KBM-7 (cell line): ENCODE data around the gene ZDHHC7.
"Not testable (repeated sequence)": the region's sequence is repeated elsewhere in the genome, so short reads cannot be mapped to it uniquely, and the experiment has no call there.

Experiments
- DNase-seq: peaks from one replicate; pipeline ENCODE4 v3.0.0-alpha.2; 2015
- in situ Hi-C: fragments of 300-500 bp; cut with MboI; formaldehyde crosslinking; loops from 2 replicates; pipeline ENCODE4 v1.14.3; 2020; ENCODE audit warnings: low sequenced_read_pairs, low pct_unique_long_range_greater_than_20kb, mixed read lengths

Gene ZDHHC7, protein sequence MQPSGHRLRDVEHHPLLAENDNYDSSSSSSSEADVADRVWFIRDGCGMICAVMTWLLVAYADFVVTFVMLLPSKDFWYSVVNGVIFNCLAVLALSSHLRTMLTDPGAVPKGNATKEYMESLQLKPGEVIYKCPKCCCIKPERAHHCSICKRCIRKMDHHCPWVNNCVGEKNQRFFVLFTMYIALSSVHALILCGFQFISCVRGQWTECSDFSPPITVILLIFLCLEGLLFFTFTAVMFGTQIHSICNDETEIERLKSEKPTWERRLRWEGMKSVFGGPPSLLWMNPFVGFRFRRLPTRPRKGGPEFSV

DNA sequence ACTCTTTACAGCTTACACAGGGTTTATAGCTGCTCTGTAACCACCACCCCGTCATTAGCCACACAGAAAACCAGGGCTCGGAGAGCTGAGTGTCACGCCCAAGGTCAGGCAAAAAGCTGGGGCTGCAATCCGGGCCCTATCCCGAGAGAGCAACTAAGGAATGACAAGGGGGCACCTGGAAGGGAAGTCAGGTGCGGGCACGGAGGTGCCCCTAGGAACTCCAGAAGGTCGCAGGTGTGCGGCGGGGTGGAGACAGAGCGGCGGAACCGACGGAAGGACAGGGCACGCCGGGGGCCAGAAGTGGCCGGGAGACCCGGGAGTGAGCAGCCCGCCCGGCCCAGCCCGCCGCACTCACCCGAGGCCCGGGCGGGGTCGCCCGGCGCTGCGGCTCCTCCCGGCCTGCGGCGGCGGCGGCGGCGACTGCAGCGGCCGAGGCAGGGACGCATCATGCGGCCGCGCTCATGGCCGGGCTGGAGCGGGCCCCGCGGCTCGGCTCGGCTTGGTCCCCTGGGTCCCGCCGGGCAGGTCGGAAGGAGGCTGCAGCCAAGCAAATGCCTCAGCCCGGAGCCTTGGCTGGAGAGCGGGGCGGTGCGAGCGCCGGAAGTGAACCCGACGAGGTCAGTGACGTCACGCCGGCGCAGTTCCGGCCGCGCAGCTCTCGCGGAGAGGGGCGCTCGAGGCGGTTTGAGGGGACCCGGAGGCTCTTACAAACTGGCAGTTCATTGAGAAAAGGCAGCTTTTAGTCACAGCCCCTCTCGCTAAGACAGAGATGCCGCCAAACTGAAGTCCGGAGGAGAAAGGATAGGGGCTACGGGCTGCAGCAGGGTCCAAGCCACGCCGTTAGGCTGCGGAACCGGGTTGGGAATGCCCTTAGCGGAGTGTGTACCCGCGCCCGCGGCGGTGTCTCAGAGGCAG lies at the start of gene ZDHHC7:
TSS of gene ZDHHC7 (minus strand) at position 605 of the 915 bp plus-strand sequence. CDS start 20,917 bp downstream, outside the sequence.
- in situ Hi-C loops = no loop called here
- peak; percentile 83 for DNase-seq

DNA sequence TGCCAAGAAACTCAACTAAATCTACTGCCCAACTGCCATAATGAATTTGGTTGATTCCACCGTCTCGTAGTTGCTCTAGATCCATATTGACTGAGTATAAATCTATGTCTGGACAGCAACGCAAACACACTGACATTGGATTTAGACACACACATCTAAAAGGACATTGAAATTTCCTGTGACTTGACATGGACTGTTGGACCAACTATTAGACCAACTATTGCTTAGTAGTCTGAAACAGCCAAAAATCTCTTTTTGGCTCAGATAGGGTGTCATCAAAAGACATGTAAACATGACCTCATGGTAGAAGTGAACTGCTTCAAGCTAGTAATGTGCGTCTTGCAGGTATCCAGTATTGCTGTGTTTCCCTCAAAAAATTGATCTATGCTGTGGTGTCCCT lies 47.6 kb upstream of the ZDHHC7 start:
- DNase-seq = no peak
- in situ Hi-C loops = no loop called here

DNA sequence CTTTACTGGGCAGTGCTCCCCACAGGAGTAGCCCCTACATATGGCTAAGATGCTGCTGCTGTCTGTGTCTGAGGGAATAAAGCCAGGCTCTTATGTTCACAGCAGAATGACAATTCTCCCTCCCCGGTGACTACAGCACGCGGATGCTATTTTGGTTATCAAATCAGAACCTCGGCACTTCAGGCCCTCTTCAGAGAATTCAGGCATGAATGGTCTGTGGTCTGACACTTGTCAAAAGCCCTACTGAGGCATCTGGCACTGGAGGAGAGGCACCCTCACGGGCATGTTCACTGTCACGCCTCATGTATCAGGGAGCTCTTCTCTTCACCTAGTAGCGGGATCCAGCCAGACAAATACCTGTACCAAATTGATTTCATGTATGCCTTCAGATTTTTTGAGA lies 46.6 kb upstream of the ZDHHC7 start:
- in situ Hi-C loops = no loop called here
- no peak for DNase-seq

DNA sequence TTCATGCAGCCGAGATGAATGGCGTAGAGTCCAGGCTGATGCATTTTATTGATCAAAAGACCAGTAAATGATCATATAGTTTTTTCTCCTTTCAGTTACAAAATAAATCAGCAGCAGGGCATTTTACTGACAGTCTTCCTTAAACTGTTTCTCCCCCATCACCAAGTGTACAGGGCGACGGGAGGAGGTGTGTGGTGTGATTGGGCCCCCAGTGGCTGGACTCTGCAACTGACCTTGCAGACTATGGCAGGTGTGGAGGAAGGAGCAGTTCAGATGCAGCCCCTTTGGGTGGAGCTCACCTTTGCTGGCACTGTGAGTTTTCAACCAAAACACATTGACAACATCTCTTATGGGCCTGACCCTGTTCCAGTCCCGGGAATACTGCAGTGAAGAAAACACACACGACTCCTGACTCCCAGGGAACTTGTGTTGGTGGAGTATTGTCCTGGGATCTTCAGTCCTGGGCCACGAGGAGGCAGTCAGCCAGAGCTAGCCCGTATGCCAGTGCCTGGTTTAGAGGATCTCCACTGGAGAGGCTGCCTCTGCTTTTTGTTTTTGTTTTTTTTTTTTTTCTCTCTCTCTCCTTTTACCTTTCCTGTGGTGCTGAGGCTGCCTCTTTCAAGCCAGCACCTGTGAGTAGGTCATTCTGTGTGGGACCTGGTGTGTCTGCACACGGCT lies 46.0 kb upstream of the ZDHHC7 start:
- in situ Hi-C loops = no loop called here
- DNase-seq = no peak

DNA sequence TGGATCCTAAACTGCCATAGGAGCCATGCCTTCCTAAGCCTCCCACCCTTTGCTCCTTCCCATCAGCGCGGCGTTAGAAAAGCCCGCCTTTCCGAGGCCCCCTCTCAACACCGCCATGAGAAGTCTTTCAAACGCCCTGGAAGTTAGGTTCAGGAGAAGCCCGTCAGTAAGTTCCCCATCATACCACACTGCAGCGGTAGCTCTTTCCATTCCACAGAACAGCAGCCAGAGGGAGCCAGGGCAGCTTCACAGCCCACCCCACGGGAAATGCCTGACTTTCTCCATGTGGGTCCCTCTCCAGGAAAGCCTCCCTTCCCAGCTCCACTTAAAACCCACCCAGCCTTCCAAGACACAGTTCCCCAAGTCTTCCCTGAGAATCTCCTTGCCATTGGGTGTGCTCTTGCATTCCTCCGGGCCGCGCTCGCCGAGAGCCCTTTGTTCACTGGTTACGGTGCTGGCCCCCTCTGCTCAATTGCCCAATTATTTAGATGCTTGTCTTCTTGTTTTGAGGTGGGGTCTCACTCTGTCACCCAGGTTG lies 44.9 kb upstream of the ZDHHC7 start:
- no peak for DNase-seq
- in situ Hi-C loops = no loop called here

DNA sequence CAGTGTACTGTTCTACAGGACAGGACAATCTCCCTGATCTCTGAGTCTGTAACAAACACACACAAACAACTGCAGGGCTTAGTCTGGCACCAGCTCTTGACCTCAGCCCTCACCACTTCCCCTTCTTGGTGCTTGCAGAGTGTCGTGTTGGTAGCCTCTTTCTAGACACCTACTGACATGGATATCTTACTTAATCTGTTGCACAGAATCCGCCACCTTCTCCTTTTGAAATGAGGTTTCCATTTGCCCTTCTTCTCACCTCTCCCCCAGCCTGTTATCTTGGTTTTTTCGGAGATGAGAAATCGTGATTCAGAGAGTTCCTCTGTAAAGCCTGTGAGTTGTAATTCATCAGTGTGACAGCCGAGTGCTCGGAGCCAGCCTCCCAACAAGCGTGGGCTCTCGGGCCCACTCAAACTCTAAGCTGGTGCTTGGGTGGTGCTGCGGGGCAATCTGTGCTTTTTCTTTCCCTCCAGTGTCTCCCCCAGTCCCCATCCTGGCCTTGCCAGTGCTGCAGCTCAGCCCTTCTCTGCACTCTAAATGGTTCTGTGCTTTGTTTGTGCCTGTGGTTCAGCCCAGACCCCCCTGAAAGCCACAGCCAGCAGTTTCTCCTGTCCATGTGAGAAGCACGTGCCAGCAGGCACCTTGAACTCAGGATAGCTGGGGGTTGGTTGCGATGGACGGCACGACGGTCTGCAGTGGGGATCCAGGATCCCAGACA lies 44.3 kb upstream of the ZDHHC7 start:
- DNase-seq = peak; percentile 98

DNA sequence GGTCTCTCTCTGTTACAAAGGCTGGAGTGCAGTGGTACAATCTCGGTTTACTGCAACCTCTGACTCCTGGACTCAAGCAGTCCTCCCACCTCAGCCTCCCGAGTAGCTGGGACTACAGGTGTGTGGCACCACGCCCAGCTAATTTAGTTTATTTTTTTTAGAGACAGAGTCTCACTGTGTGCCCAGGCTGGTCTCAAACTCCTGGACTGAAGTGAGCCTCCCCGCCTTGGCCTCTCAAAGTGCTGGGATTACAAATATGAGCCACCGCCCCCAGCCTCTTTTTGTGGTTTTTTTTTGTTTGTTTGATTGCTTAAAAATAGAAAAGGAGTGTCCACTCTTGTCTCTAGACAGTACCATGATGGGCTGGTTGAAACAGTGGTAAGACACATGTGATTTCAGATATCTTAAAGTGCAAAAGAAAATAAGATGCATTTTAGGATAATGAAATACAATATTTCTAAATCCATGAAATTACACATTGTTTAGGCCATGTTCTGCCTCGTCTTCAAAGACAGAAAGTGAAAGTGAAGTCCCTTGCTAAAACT lies 43.7 kb upstream of the ZDHHC7 start:
- in situ Hi-C loops = no loop called here

More for the DNA sequence above, 44.3 kb upstream of the ZDHHC7 start:
- in situ Hi-C loops = no loop called here

DNA sequence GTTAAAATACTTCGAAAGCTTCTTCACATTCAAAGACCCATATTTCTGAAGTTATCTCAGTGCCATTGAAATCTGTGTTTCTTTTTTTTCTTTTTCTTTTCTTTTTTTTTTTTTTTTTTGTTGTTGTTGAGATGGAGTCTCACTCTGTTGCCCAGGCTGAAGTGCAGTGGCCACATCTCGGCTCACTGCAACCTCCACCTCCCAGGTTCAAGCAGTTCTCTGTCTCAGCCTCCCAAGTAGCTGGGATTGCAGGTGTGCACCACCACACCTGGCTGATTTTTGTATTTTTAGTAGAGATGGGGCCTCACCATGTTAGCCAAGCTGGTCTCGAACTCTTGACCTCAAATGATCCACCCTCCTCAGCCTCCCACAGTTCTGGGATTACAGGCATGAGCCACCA lies 43.0 kb upstream of the ZDHHC7 start:
- DNase-seq, in situ Hi-C loops: not testable (repeated sequence)

More for the DNA sequence above, 43.7 kb upstream of the ZDHHC7 start:
- no peak for DNase-seq

DNA sequence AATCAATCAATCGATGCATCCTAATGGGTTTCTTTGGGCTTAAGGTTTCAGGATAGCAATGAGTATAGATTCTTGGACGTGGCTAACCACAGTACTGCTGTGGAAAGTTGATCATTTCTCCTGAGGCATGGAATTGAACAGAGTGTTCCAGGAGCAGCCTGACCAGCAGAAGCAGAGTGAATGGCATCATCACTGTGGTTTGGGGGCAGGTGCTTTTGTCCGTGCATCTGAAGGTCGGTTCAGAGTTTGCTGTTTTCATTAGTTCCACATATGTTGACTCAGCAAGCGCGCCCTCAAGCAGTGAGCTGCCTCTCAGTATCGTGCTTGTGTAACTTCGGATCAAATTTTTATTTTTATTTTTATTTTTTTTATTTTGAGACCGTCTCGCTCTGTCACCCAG lies 41.2 kb upstream of the ZDHHC7 start:
- DNase-seq = no peak
- in situ Hi-C loops = no loop called here

DNA sequence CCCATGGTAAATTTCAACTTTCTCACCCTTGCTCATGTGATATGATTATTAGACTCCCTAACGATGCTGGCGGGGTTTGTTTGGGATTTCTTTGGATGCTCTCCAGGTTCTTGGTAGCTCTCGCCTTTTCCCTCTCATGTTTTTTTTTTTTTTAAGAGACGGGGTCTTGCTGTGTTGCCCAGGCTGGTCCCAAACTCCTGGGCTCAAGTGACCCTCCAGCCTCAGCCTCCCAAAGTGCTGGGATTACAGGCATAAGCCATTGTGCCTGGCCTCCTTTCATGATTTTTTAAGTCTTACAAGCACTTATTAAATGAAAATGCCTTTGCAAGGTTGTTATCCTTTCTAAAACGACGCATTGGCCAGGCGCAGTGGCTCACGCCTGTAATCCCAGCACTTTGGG lies 40.3 kb upstream of the ZDHHC7 start:
- DNase-seq = no peak
- in situ Hi-C loops = no loop called here

DNA sequence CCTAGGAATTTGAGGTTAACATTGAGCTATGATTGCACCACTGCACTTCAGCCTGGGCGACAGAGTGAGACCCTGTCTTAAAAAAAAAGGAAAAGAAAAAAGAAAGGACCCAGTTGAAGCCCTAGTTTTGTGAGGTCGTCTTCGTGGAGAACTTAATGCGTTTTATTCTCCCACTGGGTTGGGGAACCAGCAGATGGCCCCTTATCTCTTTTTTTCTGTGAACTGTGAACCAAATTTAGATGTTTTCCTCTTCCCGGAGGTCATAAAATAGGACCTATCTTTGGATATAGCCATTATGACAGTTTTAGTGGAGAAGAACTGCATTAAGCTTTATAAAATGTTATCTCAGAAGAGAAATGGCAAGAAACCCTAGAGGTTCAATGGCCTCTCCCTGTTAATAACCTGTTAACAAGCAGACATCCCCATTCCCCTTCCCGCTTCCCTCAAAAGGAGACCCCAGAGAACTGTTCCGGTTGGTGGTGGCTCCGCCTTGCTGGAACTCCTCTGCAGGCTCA lies 39.8 kb upstream of the ZDHHC7 start:
- DNase-seq = no peak
- in situ Hi-C loops = no loop called here

DNA sequence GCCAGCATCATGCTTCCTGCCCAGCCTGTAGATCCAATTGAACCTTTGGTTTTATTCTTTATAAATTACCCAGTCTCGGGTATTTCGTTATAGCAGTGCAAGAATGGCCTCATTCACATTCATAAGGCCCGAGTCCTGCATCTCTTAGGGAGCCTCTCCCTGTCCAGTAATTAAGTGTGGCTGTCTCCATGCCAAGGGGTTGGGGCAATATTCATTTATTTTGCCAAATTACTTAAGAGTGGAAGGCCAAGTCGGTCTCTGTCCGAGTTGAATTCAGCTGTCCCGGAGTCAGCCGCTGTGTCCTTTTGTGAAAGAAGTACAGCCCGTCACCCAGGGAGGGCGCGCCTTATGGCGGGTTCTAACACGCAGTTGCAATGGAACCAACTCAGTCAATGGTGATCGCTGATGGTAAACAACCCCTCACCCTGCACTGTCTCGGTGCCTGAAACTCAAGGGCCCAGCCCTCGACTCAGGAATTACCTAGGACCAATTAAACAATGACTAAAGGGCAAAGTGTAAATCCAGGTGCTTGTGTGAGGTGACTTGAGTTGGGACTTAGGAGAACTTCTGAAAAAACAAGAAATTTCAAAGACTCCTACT lies 38.5 kb upstream of the ZDHHC7 start:
- in situ Hi-C loops = no loop called here

DNA sequence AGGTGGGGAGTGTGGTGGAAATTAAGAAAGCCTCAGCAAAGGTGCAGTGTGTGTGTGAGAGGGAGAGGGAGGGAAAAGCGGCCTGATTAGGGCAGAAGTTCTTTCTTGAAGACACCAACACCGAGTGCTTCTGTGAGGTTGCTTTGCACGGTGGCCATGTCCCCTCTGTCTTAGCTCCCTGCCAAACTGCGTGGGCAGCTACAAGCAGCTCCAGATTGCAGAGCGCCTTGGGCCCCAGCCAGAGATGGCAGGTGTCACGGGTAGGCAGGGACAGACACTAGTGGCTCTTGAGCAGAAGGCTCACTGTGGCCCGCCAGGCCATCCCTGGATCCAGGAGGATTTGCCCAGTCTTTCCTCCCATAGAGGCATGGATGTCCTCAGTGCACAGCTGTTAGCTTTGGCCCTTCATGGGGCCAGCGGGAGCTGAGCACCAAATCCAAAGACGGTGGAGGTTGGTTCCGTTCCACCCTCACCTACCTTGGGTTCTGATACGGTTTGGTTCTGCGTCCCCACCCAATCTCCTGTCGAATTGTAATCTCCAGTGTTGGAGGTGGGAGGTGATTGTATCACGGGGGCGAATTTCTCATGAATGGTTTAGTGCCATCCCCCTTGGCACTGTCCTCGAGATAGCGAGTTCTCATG lies 37.7 kb upstream of the ZDHHC7 start:
- no peak for DNase-seq
- in situ Hi-C loops = no loop called here

More for the DNA sequence above, 38.5 kb upstream of the ZDHHC7 start:
- no peak for DNase-seq

DNA sequence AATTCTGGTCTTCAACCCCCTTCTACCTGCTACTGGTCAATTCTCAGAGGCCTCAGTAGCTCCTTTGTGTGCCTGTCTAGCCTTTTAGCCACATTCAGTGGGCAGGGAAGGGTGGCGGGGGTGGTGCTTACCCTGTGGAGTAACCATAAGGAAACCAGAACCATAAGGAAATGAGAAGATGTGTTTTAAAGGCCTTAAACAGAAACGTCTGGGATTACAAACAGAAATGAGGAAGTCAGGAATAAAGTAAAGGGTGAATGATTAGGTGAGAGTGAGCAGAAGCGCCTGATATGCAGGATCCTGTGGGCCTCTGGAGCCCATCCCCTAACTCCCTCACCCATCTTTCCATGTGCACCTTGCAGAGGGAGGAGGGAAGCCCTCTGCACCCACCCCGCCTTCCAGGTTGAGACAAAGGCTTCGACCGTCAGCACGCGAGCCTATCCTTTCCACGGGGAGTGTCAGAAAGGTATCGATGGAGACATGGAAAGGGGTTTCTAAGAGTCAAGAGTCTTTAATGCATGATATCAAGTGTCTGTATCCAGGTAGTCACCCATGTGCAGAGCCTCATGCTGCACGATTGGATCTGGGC lies 36.6 kb upstream of the ZDHHC7 start:
- DNase-seq = peak; percentile 71
- in situ Hi-C loops = no loop called here

DNA sequence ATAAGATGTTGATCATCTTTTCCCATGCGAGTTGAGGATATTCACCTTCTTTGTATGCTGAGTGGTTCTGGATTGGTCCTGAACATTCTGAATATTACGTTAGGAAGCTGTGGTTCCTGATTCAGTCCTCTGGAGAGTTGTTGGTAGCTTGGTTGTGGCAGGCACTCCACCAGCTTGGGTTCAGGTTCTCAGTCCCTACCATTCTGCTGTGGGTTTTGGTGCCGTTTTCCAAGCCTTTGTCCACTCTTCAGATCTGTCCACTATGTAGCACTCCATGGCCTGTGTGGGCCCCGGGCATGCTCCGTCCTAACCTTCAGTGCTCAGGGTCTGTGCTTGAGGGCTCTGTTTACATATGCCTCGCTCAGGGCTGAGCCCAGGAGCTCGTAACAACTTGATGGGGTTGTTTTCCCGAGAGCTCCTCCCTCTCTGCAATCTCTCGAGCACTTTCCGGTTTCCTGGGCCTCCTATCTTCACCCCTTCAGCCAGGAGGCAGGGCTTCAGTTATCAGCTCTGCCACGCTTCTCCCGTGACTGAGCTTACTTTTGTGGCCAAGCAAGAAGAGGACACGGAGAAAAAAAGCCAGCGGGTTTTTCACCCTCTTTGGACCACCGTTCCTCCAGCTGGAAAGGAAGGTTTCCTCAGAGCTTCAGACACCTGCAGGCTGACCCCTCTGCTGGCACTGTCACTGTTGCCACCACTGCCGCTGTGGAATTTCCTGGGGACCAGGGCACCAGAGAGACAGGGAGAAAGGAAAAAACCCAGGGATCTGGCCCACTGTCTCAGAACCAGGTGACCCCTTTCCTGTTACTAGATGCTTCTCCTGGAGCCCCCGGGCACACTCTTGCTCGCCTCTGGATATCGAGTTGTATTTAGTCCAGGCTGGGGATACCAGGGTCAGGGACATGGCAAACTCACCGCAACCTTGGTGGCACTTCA lies 35.9 kb upstream of the ZDHHC7 start:
- in situ Hi-C loops = no loop called here

DNA sequence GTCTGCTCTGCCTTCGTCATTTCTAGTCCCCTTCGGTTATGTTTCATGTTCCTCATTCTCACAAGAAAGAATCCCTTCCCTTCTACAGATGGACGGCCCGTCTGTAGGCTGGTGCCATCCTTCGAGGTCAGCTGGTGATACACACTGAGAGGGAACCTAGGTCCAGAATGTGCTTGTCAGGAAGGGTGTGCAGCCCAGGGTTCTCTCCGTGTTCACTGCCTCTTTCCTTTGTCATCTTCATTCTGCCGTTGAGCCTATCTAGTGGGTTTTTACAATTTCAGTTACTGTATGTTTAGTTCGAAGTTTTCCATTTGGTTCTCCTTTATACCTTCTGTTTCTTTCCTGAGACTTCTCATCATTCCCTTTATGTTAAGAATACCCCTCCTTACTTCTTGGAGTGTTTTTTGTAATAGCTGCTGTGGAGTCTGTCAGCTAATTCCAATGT lies 35.2 kb upstream of the ZDHHC7 start:
- in situ Hi-C loops = no loop called here
- DNase-seq = no peak

More for the DNA sequence above, 35.9 kb upstream of the ZDHHC7 start:
- no peak for DNase-seq
